K562 (cell line): ENCODE measurements around the gene RNF4. TPM values are rescaled to one million over a fixed set of nuclear protein-coding genes. Genes with fewer than 3 reads are reported as not detected.

Experiments
- ATAC-seq: fragments of 200-7000 bp; cut with Tn5 transposase; 3 replicates; pipeline ENCODE4 v1.9.1; 2020; ENCODE audit warnings: moderate library complexity
- BruUV-seq: library from RNA; stranded (reverse); fragments of 400-500 nt; replicated peaks from 2 replicates; lab custom pipeline; 2021; lab: Mats Ljungman, UMichigan
- CTCF ChIA-PET: fragments of 300-600 bp; formaldehyde crosslinking; extraction: SDS; loops from one replicate; lab custom pipeline; 2021; ENCODE audit warnings: low intra/inter-chr PET ratio; lab: Yijun Ruan, JAX
- POLR2A ChIA-PET: fragments of 300-600, 350-650 bp; sonication (Branson Sonifier 250); formaldehyde crosslinking; extraction: SDS; loops from one replicate; lab custom pipeline; 2021; ENCODE audit warnings: antibody characterized with exemption, inconsistent platforms; lab: Yijun Ruan, JAX
- DNase-seq, 4 experiments: peaks; one replicate each; pipeline versions ENCODE4 v3.0.0 to v3.0.0-alpha.2; 2011 to 2018; ENCODE audit warnings: low spot score in 3 of 4, mixed read lengths in 3 of 4; ENCODE audit errors: extremely low read depth in 1 of 4
- FAIRE-seq: peaks from 2 replicates; lab custom pipeline; 2011; peaks lifted over from hg19 to GRCh38; lab: Jason Lieb, UNC
- H2AFZ ChIP-seq: 2 replicates; pipeline ENCODE4 v1.6.0; 2011; ENCODE audit warnings: low read depth, low read length, control low read depth, inconsistent platforms
- H3K27ac ChIP-seq: fragments of 200-600 bp; 3 replicates; pipeline ENCODE4 v1.8.0; 2011; ENCODE audit warnings: low read depth, mild to moderate bottlenecking, control low read depth, inconsistent platforms, low read length, moderate library complexity, mixed read lengths; ENCODE audit errors: extremely low read depth
- H3K27me3 ChIP-seq, 2 experiments: fragments of 300-600 bp in 1 of 2; 2 replicates in 1 of 2; 3 replicates in 1 of 2; pipeline versions ENCODE4 v1.6.0 to v1.8.0; 2011; ENCODE audit warnings: inconsistent platforms in 2 of 2, low read length in 2 of 2, mild to moderate bottlenecking in 1 of 2, mixed read lengths in 1 of 2, moderate library complexity in 1 of 2; ENCODE audit not compliant: control insufficient read depth in 2 of 2, insufficient read depth in 2 of 2
- H3K36me3 ChIP-seq: fragments of 300-600 bp; 3 replicates; pipeline ENCODE4 v1.8.0; 2011; ENCODE audit warnings: mild to moderate bottlenecking, low read length, inconsistent platforms; ENCODE audit not compliant: control insufficient read depth, insufficient read depth
- H3K4me1 ChIP-seq, 2 experiments: fragments of 200-600 bp in 1 of 2; replicated peaks in 1 of 2; 2 replicates in 1 of 2; 3 replicates in 1 of 2; pipeline versions ENCODE4 v1.5.1 to v1.8.0; 2011; ENCODE audit warnings: inconsistent platforms in 2 of 2, low read length in 2 of 2, mild to moderate bottlenecking in 1 of 2, mixed read lengths in 1 of 2, moderate library complexity in 1 of 2; ENCODE audit not compliant: control insufficient read depth in 2 of 2, insufficient read depth in 2 of 2
- H3K4me2 ChIP-seq: 2 replicates; pipeline ENCODE4 v1.6.1; 2011; ENCODE audit warnings: low read length, control low read depth, inconsistent platforms, mixed read lengths; ENCODE audit not compliant: insufficient read depth
- H3K4me3 ChIP-seq: fragments of 200-600 bp; sonication (generic), shearing (Covaris generic); 2 replicates; pipeline ENCODE4 v1.5.1; 2016; ENCODE audit warnings: control low read depth, inconsistent platforms
- H3K79me2 ChIP-seq: fragments of 200-600 bp; 3 replicates; pipeline ENCODE4 v1.8.0; 2011; ENCODE audit warnings: low read length, inconsistent platforms; ENCODE audit not compliant: control insufficient read depth, insufficient read depth
- H3K9ac ChIP-seq, 2 experiments: 2 replicates each; pipeline versions ENCODE4 v1.6.0 to v1.6.1; 2011; ENCODE audit warnings: low read depth in 2 of 2, low read length in 2 of 2, control low read depth in 1 of 2, inconsistent platforms in 1 of 2, mild to moderate bottlenecking in 1 of 2, mixed read lengths in 1 of 2; ENCODE audit not compliant: insufficient read depth in 1 of 2
- H3K9me1 ChIP-seq: one replicate; pipeline ENCODE4 v1.6.0; 2011; ENCODE audit warnings: inconsistent platforms, mild to moderate bottlenecking, low read length, moderate library complexity; ENCODE audit not compliant: control insufficient read depth, insufficient read depth
- H3K9me3 ChIP-seq: replicated peaks from 2 replicates; pipeline ENCODE4 v1.5.1; 2011; ENCODE audit warnings: low read depth, low read length, inconsistent platforms; ENCODE audit not compliant: control insufficient read depth, insufficient read depth
- H4K20me1 ChIP-seq: replicated peaks from 2 replicates; pipeline ENCODE4 v1.6.1; 2011; ENCODE audit warnings: low read length, inconsistent platforms, mixed read lengths; ENCODE audit not compliant: control insufficient read depth, insufficient read depth
- ELF1 ChIP-seq: fragments of 200-800 bp; sonication (Bioruptor generic); IDR thresholded peaks from 2 replicates; pipeline ENCODE4 v1.6.1; 2016; ENCODE audit warnings: missing genetic modification characterization, missing compliant biosample characterization
- ELF2 ChIP-seq: fragments of 250-450 bp; sonication (Bioruptor Pico); IDR thresholded peaks from 2 replicates; pipeline ENCODE4 v1.5.0; 2021; ENCODE audit warnings: mild to moderate bottlenecking
- EP300 ChIP-seq: IDR thresholded peaks from 2 replicates; pipeline ENCODE4 v1.6.1; 2012; ENCODE audit warnings: low read length, improper control_type of control experiment
- ETV6 ChIP-seq, 3 experiments: fragments of 150-350 bp in 1 of 3; sonication (generic) in 1 of 3; formaldehyde crosslinking in 1 of 3; IDR thresholded peaks; 2 replicates each; pipeline versions ENCODE4 v1.6.1 to v1.8.0; 2014 to 2022; ENCODE audit warnings: borderline replicate concordance in 2 of 3, low read depth in 2 of 3, antibody characterized with exemption in 1 of 3, low read length in 1 of 3, mild to moderate bottlenecking in 1 of 3, missing genetic modification reagents in 1 of 3
- NR2C2 ChIP-seq, 2 experiments: fragments of 200-800 bp in 1 of 2; sonication (Bioruptor generic) in 1 of 2; sonication (generic) in 1 of 2; formaldehyde crosslinking in 1 of 2; IDR thresholded peaks; 2 replicates each; pipeline versions ENCODE4 v1.6.1 to v1.8.0; 2016 to 2022; ENCODE audit warnings: mild to moderate bottlenecking in 1 of 2, missing compliant biosample characterization in 1 of 2, missing genetic modification characterization in 1 of 2, missing genetic modification reagents in 1 of 2
- POLR2AphosphoS5 ChIP-seq: IDR thresholded peaks from 2 replicates; pipeline ENCODE4 v1.6.1; 2011; ENCODE audit warnings: mild to moderate bottlenecking, low read depth, low read length, moderate library complexity; ENCODE audit not compliant: control insufficient read depth, insufficient read depth
- PTBP1 ChIP-seq: fragments of 200-400 bp; formaldehyde crosslinking; IDR thresholded peaks from 2 replicates; pipeline ENCODE4 v1.6.1; 2017; ENCODE audit warnings: low read depth, low read length
- PYGO2 ChIP-seq: fragments of 450-650 bp; IDR thresholded peaks from 2 replicates; pipeline ENCODE4 v1.6.1; 2016; ENCODE audit warnings: mild to moderate bottlenecking, missing genetic modification characterization, moderate library complexity, missing compliant biosample characterization
- RBM15 ChIP-seq: fragments of 200-400 bp; formaldehyde crosslinking; IDR thresholded peaks from 2 replicates; pipeline ENCODE4 v1.6.1; 2018; ENCODE audit warnings: mild to moderate bottlenecking, low read length, moderate library complexity; ENCODE audit not compliant: insufficient read depth
- SAFB2 ChIP-seq: fragments of 200-400 bp; formaldehyde crosslinking; IDR thresholded peaks from 2 replicates; pipeline ENCODE4 v1.6.1; 2018; ENCODE audit warnings: borderline replicate concordance, low read length, low read depth, moderate library complexity; ENCODE audit not compliant: severe bottlenecking
- SMARCA4 ChIP-seq: fragments of 450-650 bp; IDR thresholded peaks from 2 replicates; pipeline ENCODE4 v1.6.1; 2016
- ZNF224 ChIP-seq: sonication (generic); formaldehyde crosslinking; IDR thresholded peaks from 2 replicates; pipeline ENCODE4 v1.8.0; 2022; ENCODE audit warnings: mild to moderate bottlenecking, missing genetic modification reagents
- WGBS: fragments of 100-300 bp; shearing (Covaris generic); methylation state at CpG from one replicate; pipeline ENCODE4 v1.1.6; 2016; ENCODE audit warnings: low coverage, mixed read lengths; ENCODE audit not compliant: insufficient coverage; ENCODE audit errors: missing lambda C conversion rate; 5-methylcytosine and 5-hydroxymethylcytosine counted together
- in situ Hi-C: fragments of 300-500 bp; cut with MboI; formaldehyde crosslinking; loops from 4 replicates; pipeline ENCODE4 v1.15.0; 2018; ENCODE audit warnings: inconsistent platforms, mixed read lengths
- intact Hi-C: fragments of 100-400 bp; cut with micrococcal nuclease; formaldehyde crosslinking; loops from 2 replicates; pipeline ENCODE4 v1.14.2; 2022
- polyA plus RNA-seq, 8 experiments: library from polyadenylated mRNA; depleted of rRNA in 4 of 8; stranded (reverse) in 5 of 8; unstranded in 3 of 8; fragments of >200 nt; fragmentation: Nextera tagmentation in 2 of 8; fragmentation: Illumina TruSeq in 1 of 8; extraction: Ambion mirVana in 2 of 8; extraction: Trizol in 1 of 8; gene quantifications; 2 replicates each; pipeline versions ENCODE4 v1.2.1 to v1.2.3, GENCODE V29; 2011 to 2014; ENCODE audit warnings: inconsistent platforms in 1 of 8, missing spikeins in 1 of 8
- total RNA-seq, 7 experiments: library from RNA; depleted of rRNA in 6 of 7; stranded (reverse); fragments of >200 nt in 6 of 7; fragmentation: Illumina TruSeq in 2 of 7; extraction: Trizol in 2 of 7; gene quantifications; 2 replicates each; pipeline versions ENCODE4 v1.2.1 to v1.2.3, GENCODE V29; 2011 to 2021; ENCODE audit warnings: low replicate concordance in 1 of 7
- TF ChIP-seq, protein P1 (sequence below): fragments of 250-450 bp; sonication (Bioruptor Pico); IDR thresholded peaks from 2 replicates; pipeline ENCODE4 v1.5.0; 2020; ENCODE audit warnings: mild to moderate bottlenecking, borderline replicate concordance
- TF ChIP-seq, protein P2 (sequence below): fragments of 250-450 bp; sonication (Bioruptor Pico); IDR thresholded peaks from 2 replicates; pipeline ENCODE4 v1.4.0; 2020; ENCODE audit warnings: mild to moderate bottlenecking
- TF ChIP-seq, protein P3 (sequence below): sonication (generic); formaldehyde crosslinking; IDR thresholded peaks from 2 replicates; pipeline ENCODE4 v1.8.0; 2022; ENCODE audit warnings: missing genetic modification reagents, mild to moderate bottlenecking, moderate library complexity, borderline replicate concordance

Gene RNF4
- total and polyA plus RNA-seq, 9 of the 15 experiments (the other 6 are each of a cell fraction or from before 2014, with no cell fraction given): 19.2 to 59.3 (median 44.8) TPM

DNA sequence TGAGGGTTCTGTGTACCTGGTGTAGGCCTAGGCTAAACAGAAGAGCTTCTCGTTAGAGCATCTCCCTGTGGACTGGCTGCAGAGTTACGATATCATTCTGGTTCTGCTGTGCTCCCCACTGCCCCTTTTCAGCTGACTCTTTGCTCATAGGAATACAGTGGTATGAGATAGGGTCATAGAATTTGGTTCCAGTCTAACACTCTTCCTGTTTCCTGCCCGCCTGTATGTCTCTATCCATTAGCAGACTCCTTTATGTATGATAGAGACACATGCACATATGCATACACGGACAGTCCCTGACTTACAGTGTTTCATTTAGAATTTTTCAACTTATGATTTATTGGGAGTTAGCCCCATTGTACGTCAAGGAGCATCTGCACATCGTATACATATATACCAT, 15.3 kb downstream of the RNF4 start (continued):
- no peak for TF ChIP-seq POLR2AphosphoS5
- TF ChIP-seq PTBP1: no peak
- TF ChIP-seq, protein P1, sequence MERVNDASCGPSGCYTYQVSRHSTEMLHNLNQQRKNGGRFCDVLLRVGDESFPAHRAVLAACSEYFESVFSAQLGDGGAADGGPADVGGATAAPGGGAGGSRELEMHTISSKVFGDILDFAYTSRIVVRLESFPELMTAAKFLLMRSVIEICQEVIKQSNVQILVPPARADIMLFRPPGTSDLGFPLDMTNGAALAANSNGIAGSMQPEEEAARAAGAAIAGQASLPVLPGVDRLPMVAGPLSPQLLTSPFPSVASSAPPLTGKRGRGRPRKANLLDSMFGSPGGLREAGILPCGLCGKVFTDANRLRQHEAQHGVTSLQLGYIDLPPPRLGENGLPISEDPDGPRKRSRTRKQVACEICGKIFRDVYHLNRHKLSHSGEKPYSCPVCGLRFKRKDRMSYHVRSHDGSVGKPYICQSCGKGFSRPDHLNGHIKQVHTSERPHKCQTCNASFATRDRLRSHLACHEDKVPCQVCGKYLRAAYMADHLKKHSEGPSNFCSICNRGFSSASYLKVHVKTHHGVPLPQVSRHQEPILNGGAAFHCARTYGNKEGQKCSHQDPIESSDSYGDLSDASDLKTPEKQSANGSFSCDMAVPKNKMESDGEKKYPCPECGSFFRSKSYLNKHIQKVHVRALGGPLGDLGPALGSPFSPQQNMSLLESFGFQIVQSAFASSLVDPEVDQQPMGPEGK (CRISPR knock-in tag): no peak
- TF ChIP-seq NR2C2 (CRISPR knock-in tag; IDR thresholded peaks at IDR 0.05): no peak
- no peak for TF ChIP-seq NR2C2 (tag; IDR thresholded peaks at IDR 0.05)
- TF ChIP-seq SAFB2: no peak
- no peak for TF ChIP-seq ZNF224
- no peak for TF ChIP-seq RBM15
- no peak for TF ChIP-seq SMARCA4

- CTCF ChIA-PET: no interaction called here
- intact Hi-C loops (no loop called here), in situ Hi-C loops (no loop called here)
Measured at GRCh38 chr4:2484993-2485392, 16.1 kb downstream of the RNF4 start.

More at GRCh38 chr4:2484993-2485392, 16.1 kb downstream of the RNF4 start:
- H2AFZ ChIP-seq: no peak overlapping the region
- no peaks in the 10 kb centered on the region for H3K9me3 ChIP-seq
- BruUV-seq: no TSS peak
- peaks cover 72% of the 10 kb centered on the region for H3K36me3 ChIP-seq
- WGBS: 52% methylated on average over 11 of the region's 11 CpGs
- H3K27me3 ChIP-seq: no peaks in the 10 kb centered on the region
- peak overlapping the region; percentile 9; the same call in 1 of the 3 replicates for H3K27ac ChIP-seq
- peaks cover 10% of the 10 kb centered on the region for H3K9me1 ChIP-seq
- no peak overlapping the region for H3K4me3 ChIP-seq
- no peak for FAIRE-seq
- H3K9ac ChIP-seq: peak overlapping the region in 1 of 2 experiments; percentile 76; a peak in 2 of 4 replicates
- peak; percentile 51 for ATAC-seq
- no peak overlapping the region for H3K4me2 ChIP-seq
- TF ChIP-seq ELF1 (0 out of 2 replicates have a peak, but pooled peaks have one; percentile 35), EP300 (no peak), ETV6 (IDR thresholded peaks at IDR 0.05; ENCODE audit: borderline replicate concordance in 1 of 2, low read depth in 2 of 2, low read length in 1 of 2) (0 out of 4 replicates have a peak, but pooled peaks of 1 of the 2 experiments have one; percentile 31), ETV6 (CRISPR knock-in tag; IDR thresholded peaks at IDR 0.05; ENCODE audit: borderline replicate concordance) (no peak), PYGO2 (no peak), ELF2 (CRISPR knock-in tag) (0 out of 2 replicates have a peak, but pooled peaks have one; percentile 23)
- TF ChIP-seq, protein P2, sequence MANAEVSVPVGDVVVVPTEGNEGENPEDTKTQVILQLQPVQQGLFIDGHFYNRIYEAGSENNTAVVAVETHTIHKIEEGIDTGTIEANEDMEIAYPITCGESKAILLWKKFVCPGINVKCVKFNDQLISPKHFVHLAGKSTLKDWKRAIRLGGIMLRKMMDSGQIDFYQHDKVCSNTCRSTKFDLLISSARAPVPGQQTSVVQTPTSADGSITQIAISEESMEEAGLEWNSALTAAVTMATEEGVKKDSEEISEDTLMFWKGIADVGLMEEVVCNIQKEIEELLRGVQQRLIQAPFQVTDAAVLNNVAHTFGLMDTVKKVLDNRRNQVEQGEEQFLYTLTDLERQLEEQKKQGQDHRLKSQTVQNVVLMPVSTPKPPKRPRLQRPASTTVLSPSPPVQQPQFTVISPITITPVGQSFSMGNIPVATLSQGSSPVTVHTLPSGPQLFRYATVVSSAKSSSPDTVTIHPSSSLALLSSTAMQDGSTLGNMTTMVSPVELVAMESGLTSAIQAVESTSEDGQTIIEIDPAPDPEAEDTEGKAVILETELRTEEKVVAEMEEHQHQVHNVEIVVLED (CRISPR knock-in tag): no peak
- TF ChIP-seq, protein P3, sequence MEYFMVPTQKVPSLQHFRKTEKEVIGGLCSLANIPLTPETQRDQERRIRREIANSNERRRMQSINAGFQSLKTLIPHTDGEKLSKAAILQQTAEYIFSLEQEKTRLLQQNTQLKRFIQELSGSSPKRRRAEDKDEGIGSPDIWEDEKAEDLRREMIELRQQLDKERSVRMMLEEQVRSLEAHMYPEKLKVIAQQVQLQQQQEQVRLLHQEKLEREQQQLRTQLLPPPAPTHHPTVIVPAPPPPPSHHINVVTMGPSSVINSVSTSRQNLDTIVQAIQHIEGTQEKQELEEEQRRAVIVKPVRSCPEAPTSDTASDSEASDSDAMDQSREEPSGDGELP (CRISPR knock-in tag): peak; percentile 37; the same call in 1 of the 2 replicates
- H3K4me1 ChIP-seq: peaks cover 4 to 9% of the 10 kb centered on the region in 2 experiments; a peak in 2 of 5 replicates
- peaks cover 81% of the 10 kb centered on the region for H4K20me1 ChIP-seq
- POLR2A ChIA-PET: interaction anchor here (0.7 to 1.7 kb wide), 5 partner anchors 8 to 422 kb away, joined by 3 to 7 read pairs (median 3); no protein-coding TSS in a partner anchor
- H3K79me2 ChIP-seq: peaks cover 100% of the 10 kb centered on the region
- DNase-seq: peak in 1 of 4 experiments; percentile 27
